GM18867 (cell line): ENCODE results near the gene SLC51B.
"Not testable (repeated sequence)": the region's sequence is repeated elsewhere in the genome, so short reads cannot be mapped to it uniquely, and the experiment has no call there.

Experiments used
- ATAC-seq: cut with Tn5 transposase; IDR thresholded peaks from one replicate; pipeline ENCODE4 v1.9.1; 2021; ENCODE audit warnings: mild to moderate bottlenecking, moderate library complexity; ENCODE audit not compliant: unreplicated experiment

SLC51B gene

DNA sequence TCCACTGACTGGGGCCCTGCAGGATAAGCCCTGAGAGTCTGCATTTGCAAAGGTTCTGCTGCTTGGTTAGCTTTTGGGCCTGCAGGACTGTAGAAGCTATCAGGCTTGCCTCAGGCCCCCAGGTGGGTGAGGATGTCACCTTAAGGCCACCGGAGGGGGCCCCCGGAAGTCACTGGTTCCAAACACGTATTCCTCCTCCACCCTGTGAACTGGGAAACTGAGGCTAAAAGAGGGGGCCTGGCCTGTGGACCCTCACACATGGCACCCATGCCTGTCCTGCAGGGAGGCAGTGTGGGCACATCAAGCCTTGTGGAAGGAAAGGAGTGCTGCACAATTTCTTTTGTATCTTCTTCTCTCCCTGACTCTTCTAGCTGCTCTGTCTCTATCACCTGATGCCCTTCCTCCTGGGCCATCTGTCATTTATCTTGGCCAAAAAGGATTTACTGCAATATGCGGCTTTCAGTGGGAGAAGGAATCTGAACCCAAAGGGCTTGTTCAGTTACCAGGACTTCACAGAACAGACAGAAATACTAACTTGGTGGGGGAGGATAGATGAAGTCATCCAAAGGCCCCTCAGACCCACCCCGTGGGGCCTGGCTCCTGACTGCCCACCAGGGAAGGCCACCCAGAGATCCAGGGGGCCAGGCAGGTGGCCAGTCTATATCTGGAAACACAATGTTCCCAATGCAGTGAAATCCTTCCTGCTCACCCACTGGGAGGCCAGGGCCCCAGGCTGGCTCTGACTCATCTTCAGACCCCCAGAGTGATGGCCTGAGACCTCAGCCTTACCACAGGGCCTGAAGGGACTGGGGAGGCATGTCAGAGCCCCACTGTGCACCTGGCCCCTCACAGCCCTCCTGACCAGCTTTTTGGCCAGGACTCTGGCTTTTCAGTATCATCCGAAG lies 51.5 kb downstream of the SLC51B start:
- no peak for ATAC-seq

DNA sequence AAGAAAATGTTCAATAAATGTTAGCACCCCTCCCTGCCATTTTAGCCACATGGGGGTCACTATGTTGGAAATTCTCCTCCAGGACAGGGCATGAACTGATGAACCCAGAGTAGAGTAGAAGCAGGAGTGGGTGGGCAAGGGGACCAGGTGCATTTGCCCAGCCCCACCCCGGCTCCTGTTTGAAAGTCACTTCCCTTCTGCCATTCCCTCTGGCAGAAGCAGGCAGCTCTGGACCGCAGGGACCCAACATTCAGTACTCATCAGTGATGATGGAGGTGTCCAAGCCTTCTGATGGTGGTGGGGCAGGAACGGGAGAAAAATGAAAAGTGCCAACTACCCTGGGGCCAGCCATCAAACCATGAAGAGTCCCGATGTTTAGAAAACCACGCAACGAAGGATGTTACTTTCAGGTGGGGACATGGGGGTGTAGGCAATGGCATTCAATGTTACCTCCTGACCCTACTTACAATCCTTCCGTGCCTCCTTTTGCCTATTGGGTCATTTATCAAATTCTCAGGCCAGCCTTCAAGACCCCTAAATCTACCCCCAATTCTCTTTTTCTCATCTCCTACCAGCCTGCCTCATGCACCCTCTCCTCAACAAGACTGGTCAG lies 52.6 kb downstream of the SLC51B start:
- no peak for ATAC-seq

DNA sequence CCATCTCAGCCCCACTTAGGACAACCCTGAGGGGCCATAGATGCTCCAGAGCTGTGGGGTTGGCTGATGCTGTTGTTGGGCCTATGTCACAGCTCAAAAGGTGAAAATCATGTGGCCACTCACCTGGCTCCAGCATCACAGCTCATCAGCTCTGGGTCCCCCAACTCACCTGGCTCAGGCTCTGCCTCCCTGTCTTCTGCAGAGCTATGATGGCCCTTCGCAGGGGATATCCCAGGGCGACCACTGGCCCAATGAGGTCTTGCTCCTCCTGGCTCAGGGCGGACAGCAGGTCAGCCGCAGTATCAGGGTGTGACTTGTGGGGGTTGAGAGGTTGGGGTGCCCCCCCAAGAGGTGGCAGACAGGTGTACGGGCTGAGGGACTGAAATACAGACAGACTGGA lies 54.1 kb downstream of the SLC51B start:
- no peak for ATAC-seq

DNA sequence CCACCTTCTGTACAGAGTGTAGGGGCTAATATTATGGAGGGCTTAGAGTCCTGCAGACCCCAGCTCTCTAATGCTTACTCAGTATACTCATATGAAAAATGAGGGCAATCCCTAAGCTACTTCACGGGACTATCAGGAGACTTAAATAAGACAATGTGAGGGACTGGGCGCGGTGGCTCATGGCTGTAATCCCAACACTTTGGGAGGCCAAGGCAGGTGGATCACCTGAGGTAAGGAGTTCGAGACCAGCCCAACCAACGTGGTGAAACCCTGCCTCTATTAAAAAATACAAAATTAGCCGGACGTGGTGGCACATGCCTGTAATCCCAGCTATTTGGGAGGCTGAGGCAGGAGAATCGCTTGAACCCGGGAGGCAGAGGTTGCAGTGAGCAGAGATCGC lies 54.6 kb downstream of the SLC51B start:
- not testable (repeated sequence) for ATAC-seq

DNA sequence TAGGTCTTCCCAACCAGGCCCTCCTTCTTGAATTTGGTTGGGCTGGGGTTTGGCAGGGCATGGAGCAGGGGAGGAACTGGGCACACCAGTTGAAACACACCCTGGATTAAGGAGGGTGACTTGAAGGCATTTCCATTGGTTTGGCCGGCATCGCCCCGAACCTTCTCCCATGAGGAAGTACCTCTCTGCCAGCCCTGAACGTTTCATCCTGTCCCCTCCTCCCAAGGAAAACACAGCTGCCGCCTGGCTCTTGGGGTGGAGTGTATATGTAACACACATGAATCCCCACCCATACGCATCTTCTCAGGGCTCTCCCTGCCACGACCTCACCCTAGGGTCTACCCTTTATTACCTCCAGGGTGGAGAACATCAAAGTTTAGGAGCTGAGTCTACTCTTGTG lies 55.3 kb downstream of the SLC51B start:
- ATAC-seq: no peak

DNA sequence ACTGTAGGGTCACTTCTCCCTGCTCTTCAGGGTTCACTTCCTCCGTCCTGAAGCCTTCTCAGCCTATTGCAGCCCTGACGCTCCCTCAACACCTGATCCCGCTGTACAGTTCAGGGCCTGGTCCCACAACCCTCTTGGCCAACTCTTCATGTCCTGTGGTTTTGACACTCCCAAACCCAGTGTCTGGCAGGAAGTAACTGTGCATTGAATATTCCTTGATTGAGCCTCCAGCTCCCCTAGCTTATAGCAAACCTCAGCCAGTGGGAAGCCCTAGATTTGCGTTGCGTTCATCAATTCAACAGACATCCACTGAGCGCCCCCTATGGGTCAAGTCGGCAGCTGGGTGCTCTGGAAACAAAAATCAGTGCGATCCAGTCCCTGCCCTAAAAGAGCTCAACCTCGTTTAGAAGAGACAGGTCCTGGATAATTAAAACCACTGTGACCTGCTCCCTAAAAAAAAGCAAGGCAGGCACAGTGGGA lies 56.3 kb downstream of the SLC51B start:
- no peak for ATAC-seq

DNA sequence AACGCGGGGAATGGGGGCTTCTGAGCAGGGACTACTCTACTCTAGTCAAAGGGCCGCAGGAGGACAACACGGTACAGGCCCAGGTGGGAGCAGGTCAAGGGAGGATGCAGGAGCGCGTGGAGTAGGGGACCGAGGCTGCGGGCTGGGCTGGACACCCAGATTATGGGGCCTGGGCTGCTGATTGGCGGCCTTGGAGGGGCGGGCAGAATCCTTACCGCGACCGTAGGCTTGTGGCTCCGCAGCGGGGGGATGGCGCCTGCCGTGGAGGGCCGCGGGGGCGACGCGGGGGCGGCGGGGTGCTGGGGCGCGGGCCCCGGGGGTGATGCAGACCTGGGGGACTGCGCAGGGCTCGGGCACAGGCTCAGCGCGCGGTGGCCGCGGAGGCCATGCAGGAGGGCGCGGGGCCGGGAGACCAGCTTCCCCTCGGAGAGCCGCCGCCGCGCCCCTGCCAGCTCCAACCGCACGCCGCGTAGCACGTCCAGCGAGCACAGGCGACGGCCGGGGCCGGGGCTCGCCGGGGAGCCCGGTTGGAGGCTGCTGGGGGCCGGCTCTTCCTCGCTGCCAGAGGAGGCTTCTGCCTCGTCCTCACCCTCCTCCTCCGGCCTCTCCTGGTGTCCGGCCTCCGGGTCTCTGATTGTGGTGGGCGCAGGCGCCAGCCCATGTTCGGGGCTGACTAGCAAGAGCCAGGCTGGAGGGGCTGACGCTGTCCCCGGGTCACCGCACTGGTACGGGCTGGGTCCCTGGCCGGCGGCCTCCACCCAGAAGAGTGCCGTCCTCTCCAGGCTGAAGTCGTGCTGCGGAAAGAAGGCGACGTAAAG lies 56.9 kb downstream of the SLC51B start:
- ATAC-seq: no peak

DNA sequence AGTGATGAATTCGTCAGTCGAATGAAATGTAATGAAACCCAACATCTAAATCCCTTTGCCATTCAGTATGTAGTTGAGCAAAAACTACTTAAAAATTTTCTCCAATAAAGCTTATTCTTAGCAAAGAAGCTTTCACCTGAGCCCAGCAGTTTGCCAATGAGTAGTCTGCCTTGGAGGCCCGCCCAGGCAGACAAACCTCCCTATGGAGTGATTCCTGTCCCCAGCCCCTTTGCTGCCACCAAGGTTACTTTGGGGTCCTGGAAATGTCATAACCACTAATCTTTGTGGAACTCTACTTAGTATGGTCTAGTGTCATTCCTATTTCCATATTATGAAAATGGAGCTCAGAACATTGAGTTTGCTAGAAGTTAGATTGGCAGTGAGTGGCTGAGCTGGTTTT lies 57.7 kb downstream of the SLC51B start:
- ATAC-seq: no peak
